ENCODE results near the gene MYDGF. TPM values are rescaled to one million over a fixed set of nuclear protein-coding genes. Genes with fewer than 3 reads are reported as not detected.

Gene MYDGF
- total RNA-seq, 4 donors from 2014 or later, result 17.5 to 43.6 (median 28.3) TPM

- Histone ChIP-seq H3K27ac (no peak overlapping the region), H3K27me3 (no peaks in the 10 kb centered on the region), H3K4me3 (no peak overlapping the region), H3K36me3 (peaks cover 57% of the 10 kb centered on the region), H3K4me1 (peaks cover 61% of the 10 kb centered on the region), H3K9me3 (no peaks in the 10 kb centered on the region)
- no peak for DNase-seq (ENCODE audit: low spot score in 2 of 2)
- WGBS, result 96% methylated on average over 8 of the region's 8 CpGs
- TF ChIP-seq EP300 (IDR thresholded peaks at IDR 0.05) (no peak), CTCF (IDR thresholded peaks at IDR 0.05) (no peak), POLR2AphosphoS5 (IDR thresholded peaks at IDR 0.05) (no peak), POLR2A (IDR thresholded peaks at IDR 0.05) (no peak)
Observed at GRCh38 chr19:4711211-4711610, 41.1 kb upstream of the MYDGF start.

GRCh38 chr19:4710281-4710600 lies 40.1 kb upstream of the MYDGF start:
- TF ChIP-seq POLR2AphosphoS5 (IDR thresholded peaks at IDR 0.05) (no peak), CTCF (IDR thresholded peaks at IDR 0.05) (no peak), POLR2A (IDR thresholded peaks at IDR 0.05) (no peak), EP300 (IDR thresholded peaks at IDR 0.05) (no peak)
- no CpG with 5 or more reads among the region's 16 CpGs for WGBS
- Histone ChIP-seq H3K27me3 (no peaks in the 10 kb centered on the region), H3K9me3 (no peaks in the 10 kb centered on the region), H3K4me1 (peaks cover 60% of the 10 kb centered on the region), H3K36me3 (peaks cover 52% of the 10 kb centered on the region), H3K4me3 (no peak overlapping the region), H3K27ac (peak overlapping the region; percentile 12)
- DNase-seq (ENCODE audit: low spot score in 2 of 2), result no peak

- no peak for DNase-seq (ENCODE audit: low spot score in 2 of 2)
- peaks cover 57% of the 10 kb centered on the region for H3K4me1 ChIP-seq
- 83% methylated on average over 20 of the region's 20 CpGs for WGBS
- no peaks in the 10 kb centered on the region for H3K9me3 ChIP-seq
- H3K36me3 ChIP-seq, result peaks cover 56% of the 10 kb centered on the region
- H3K27me3 ChIP-seq, result no peaks in the 10 kb centered on the region
- TF ChIP-seq CTCF (IDR thresholded peaks at IDR 0.05) (no peak), POLR2AphosphoS5 (IDR thresholded peaks at IDR 0.05) (no peak), EP300 (IDR thresholded peaks at IDR 0.05) (no peak), POLR2A (IDR thresholded peaks at IDR 0.05) (no peak)
- no peak overlapping the region for H3K4me3 ChIP-seq
- H3K27ac ChIP-seq, result peak overlapping the region; percentile 12
Observed at GRCh38 chr19:4709440-4710280, 39.5 kb upstream of the MYDGF start.

- H3K36me3 ChIP-seq, result peaks cover 60% of the 10 kb centered on the region
- no peak for DNase-seq (ENCODE audit: low spot score in 2 of 2)
- H3K27me3 ChIP-seq, result no peaks in the 10 kb centered on the region
- 66% methylated on average over 10 of the region's 10 CpGs for WGBS
- peaks cover 41% of the 10 kb centered on the region for H3K4me1 ChIP-seq
- TF ChIP-seq POLR2AphosphoS5 (IDR thresholded peaks at IDR 0.05) (no peak), POLR2A (IDR thresholded peaks at IDR 0.05) (no peak)
- no peak overlapping the region for H3K4me3 ChIP-seq
- no peak overlapping the region for H3K27ac ChIP-seq
- H3K9me3 ChIP-seq, result no peaks in the 10 kb centered on the region
Observed at GRCh38 chr19:4707956-4708650, 38.0 kb upstream of the MYDGF start.

- Histone ChIP-seq H3K4me3 (no peak overlapping the region), H3K36me3 (peaks cover 60% of the 10 kb centered on the region), H3K27ac (no peak overlapping the region), H3K9me3 (no peaks in the 10 kb centered on the region), H3K4me1 (peaks cover 34% of the 10 kb centered on the region), H3K27me3 (no peaks in the 10 kb centered on the region)
- TF ChIP-seq CTCF (IDR thresholded peaks at IDR 0.05) (no peak), POLR2AphosphoS5 (IDR thresholded peaks at IDR 0.05) (no peak), EP300 (IDR thresholded peaks at IDR 0.05) (no peak), POLR2A (IDR thresholded peaks at IDR 0.05) (no peak)
- 65% methylated on average over 12 of the region's 12 CpGs for WGBS
- no peak for DNase-seq (ENCODE audit: low spot score in 2 of 2)
Observed at GRCh38 chr19:4707322-4707721, 37.2 kb upstream of the MYDGF start.

All from suprapubic skin (tissue), 4 donors.